HL-60 (cell line): ENCODE measurements around the gene CTNNA3.

ENCODE experiments used
- DNase-seq, 2 experiments: peaks; one replicate each; pipeline ENCODE4 v3.0.0-alpha.2; 2010 to 2020; ENCODE audit warnings: low read depth in 1 of 2, low spot score in 1 of 2
- H3K27ac ChIP-seq: fragments of 250-450 bp; sonication (Bioruptor Pico); replicated peaks from 2 replicates; pipeline ENCODE4 v1.5.1; 2020; ENCODE audit warnings: mild to moderate bottlenecking, moderate library complexity
- H3K27me3 ChIP-seq: fragments of 250-450 bp; sonication (Bioruptor Pico); 2 replicates; pipeline ENCODE4 v1.5.1; 2021; ENCODE audit warnings: mild to moderate bottlenecking, moderate library complexity; ENCODE audit not compliant: insufficient read depth, poor library complexity, severe bottlenecking
- H3K4me3 ChIP-seq: replicated peaks from 2 replicates; pipeline ENCODE4 v1.5.1; 2011; ENCODE audit warnings: mild to moderate bottlenecking, control low read depth, low read length; ENCODE audit not compliant: insufficient read depth
- GABPA ChIP-seq: IDR thresholded peaks from 2 replicates; pipeline ENCODE4 v1.6.1; 2012; ENCODE audit warnings: low read depth
- POLR2AphosphoS5 ChIP-seq: IDR thresholded peaks from 2 replicates; pipeline ENCODE4 v1.6.1; 2012; ENCODE audit warnings: low read depth
- SPI1 ChIP-seq: IDR thresholded peaks from 2 replicates; pipeline ENCODE4 v1.6.1; 2012; ENCODE audit warnings: low read depth, mild to moderate bottlenecking, borderline replicate concordance
- TF ChIP-seq, protein P1 (sequence below): IDR thresholded peaks from 2 replicates; pipeline ENCODE4 v1.6.1; 2012; ENCODE audit warnings: low read depth; ENCODE audit not compliant: insufficient replicate concordance
- TF ChIP-seq, protein P2 (sequence below): IDR thresholded peaks from one replicate; pipeline ENCODE4 v1.5.1; 2011; ENCODE audit warnings: low read length, control low read depth, inconsistent platforms; ENCODE audit not compliant: insufficient read depth

CTNNA3 gene

DNA sequence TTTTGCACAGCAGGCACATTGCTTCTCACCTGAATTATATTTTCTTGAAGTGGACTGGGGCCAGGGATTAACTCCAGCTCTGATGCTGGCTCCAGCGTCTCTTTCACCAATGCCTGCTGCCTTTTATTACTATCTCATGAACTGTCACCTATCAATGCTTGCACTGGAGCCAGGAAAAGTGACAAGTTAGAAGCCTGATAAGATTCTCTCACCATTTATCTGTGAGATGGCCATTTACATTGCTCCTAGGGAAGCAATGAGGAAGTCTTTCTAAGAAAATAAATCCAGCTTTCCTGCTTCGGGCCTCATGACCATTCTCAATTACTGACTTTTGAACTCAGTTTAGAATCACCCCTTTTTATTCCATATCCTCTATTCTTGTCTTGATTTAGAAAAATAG, 818.6 kb downstream of the CTNNA3 start:
- DNase-seq = no peak
- Histone ChIP-seq H3K27me3 (no peaks in the 10 kb centered on the region), H3K4me3 (no peak overlapping the region), H3K27ac (no peak overlapping the region)
- TF ChIP-seq, protein P1, sequence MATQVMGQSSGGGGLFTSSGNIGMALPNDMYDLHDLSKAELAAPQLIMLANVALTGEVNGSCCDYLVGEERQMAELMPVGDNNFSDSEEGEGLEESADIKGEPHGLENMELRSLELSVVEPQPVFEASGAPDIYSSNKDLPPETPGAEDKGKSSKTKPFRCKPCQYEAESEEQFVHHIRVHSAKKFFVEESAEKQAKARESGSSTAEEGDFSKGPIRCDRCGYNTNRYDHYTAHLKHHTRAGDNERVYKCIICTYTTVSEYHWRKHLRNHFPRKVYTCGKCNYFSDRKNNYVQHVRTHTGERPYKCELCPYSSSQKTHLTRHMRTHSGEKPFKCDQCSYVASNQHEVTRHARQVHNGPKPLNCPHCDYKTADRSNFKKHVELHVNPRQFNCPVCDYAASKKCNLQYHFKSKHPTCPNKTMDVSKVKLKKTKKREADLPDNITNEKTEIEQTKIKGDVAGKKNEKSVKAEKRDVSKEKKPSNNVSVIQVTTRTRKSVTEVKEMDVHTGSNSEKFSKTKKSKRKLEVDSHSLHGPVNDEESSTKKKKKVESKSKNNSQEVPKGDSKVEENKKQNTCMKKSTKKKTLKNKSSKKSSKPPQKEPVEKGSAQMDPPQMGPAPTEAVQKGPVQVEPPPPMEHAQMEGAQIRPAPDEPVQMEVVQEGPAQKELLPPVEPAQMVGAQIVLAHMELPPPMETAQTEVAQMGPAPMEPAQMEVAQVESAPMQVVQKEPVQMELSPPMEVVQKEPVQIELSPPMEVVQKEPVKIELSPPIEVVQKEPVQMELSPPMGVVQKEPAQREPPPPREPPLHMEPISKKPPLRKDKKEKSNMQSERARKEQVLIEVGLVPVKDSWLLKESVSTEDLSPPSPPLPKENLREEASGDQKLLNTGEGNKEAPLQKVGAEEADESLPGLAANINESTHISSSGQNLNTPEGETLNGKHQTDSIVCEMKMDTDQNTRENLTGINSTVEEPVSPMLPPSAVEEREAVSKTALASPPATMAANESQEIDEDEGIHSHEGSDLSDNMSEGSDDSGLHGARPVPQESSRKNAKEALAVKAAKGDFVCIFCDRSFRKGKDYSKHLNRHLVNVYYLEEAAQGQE = no peak
- TF ChIP-seq, protein P2, sequence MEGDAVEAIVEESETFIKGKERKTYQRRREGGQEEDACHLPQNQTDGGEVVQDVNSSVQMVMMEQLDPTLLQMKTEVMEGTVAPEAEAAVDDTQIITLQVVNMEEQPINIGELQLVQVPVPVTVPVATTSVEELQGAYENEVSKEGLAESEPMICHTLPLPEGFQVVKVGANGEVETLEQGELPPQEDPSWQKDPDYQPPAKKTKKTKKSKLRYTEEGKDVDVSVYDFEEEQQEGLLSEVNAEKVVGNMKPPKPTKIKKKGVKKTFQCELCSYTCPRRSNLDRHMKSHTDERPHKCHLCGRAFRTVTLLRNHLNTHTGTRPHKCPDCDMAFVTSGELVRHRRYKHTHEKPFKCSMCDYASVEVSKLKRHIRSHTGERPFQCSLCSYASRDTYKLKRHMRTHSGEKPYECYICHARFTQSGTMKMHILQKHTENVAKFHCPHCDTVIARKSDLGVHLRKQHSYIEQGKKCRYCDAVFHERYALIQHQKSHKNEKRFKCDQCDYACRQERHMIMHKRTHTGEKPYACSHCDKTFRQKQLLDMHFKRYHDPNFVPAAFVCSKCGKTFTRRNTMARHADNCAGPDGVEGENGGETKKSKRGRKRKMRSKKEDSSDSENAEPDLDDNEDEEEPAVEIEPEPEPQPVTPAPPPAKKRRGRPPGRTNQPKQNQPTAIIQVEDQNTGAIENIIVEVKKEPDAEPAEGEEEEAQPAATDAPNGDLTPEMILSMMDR = no peak
- TF ChIP-seq SPI1 (no peak), GABPA (no peak), POLR2AphosphoS5 (no peak)

DNA sequence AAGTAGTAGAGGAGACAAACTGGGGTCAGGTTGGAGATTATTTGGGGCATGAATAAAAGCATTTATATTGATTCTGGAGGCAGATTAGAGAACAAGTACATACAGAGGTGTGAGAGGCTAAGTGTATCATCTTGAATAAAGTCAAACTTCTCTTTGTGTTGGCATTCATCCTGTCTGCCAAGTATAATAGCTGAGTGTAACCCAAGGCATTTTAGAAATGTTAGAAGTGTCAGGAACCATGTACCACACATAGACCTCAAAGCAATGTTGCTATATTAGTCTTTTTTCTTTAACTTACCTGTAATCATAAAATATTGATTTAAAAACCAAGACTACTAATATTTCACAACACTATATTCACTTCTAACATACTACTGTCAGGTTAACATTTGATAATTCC, 826.4 kb downstream of the CTNNA3 start:
- no peak overlapping the region for H3K27ac ChIP-seq
- TF ChIP-seq GABPA = no peak
- TF ChIP-seq SPI1 = no peak
- TF ChIP-seq, protein P1 = no peak
- TF ChIP-seq, protein P2 = no peak
- no peak overlapping the region for H3K4me3 ChIP-seq
- DNase-seq = no peak
- H3K27me3 ChIP-seq = no peaks in the 10 kb centered on the region

DNA sequence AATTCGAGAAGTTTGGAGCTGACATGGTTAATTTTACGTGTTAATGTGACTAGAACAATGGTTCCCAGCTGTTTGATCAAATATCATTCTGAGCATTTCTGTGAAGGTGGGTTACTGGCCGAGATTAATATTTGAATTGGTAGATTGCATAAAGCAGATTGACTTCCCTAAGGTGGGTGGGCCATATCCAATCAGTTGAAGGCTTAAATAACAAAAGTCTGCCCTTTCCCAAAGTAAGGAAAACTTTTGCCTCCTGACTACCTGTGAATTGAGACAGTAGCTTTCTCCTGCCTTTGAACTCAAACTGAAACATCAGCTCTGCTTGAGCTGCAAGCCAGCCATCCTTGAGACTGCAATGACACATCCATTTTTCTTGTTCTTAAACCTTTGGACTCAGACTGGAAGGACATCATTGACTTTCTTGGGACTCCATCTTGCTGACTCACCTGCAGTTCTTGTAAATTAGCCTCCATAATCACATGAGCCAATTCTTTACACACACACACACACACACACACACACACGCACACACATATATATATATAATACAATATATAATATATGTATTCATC, 833.2 kb downstream of the CTNNA3 start:
- DNase-seq = no peak
- Histone ChIP-seq H3K27ac (no peak overlapping the region), H3K27me3 (no peaks in the 10 kb centered on the region), H3K4me3 (no peak overlapping the region)
- TF ChIP-seq SPI1 = no peak
- TF ChIP-seq, protein P2 = no peak
- no peak for TF ChIP-seq POLR2AphosphoS5
- TF ChIP-seq, protein P1 = no peak
- TF ChIP-seq GABPA = no peak
